HG02588 (cell line): ENCODE results near the gene ADPRHL1.

Experiments
- ATAC-seq: cut with Tn5 transposase; IDR thresholded peaks from one replicate; pipeline ENCODE4 v1.9.1; 2021; ENCODE audit warnings: mild to moderate bottlenecking, moderate library complexity; ENCODE audit not compliant: unreplicated experiment

The ADPRHL1 gene

DNA sequence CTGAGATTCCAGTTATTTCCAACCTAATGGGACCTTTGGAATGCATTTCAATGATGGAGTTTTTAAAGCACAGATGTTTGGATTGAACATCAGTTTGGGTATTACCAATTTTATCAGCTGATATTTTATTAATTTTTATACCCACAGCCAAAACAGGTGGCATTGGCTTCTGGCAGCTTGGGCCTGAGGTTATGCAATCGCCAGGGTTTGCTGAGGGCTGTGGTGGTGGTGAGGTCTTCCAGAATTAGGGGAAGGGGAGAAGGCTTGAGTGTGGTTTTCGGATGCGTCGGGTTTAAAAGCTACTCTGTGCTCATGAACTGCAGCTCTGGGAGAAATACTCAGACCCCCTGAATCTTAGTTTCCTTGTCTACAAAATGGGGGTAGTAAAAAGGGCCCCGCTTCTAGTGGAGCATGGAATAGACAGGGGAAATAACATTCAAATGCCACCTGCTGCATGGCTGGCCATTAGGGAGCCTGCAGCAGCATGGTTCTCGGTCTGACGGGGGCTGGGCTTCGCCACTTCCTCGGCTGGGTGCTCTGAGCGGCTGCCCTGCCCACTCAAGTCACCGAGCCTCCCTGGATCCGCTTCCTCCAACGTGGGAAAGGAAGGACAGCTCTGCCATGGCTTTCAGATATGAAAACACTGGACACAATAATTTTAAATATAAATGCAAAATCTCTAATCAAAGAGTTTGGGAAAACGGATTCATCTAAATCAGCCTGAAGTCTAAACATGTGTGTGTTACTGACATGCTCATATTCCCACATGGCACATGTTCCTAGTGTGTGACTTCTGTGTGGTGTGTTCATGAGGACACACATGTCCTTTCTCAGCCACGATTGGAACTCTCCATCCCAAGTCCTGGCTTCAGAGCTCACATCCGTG is 35.2 kb downstream of the ADPRHL1 start:
- ATAC-seq: no peak

GRCh38 chr13:113417008-113417751 is 36.1 kb downstream of the ADPRHL1 start:
- no peak for ATAC-seq

- ATAC-seq: no peak
Measured at GRCh38 chr13:113415825-113416224, 37.5 kb downstream of the ADPRHL1 start.

DNA sequence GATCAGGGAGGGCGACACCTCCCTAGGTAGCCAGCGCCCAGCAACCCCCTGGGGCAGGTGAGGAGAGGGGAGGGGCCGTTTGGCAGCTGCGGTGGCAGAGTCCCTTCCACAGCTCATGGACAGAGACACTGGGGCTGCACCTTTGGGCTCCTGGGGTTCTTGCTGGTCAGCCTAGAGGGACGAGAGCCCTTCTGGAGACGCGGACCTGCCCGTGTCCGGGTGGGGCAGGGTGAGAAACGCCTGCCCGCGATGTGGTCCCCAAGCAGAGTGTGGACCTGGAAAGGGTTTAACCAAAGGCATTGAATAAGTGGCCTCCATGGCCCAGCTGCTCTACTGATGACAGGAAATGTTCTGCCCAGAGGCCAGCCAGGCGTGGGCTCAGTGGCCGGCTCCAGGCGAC is 38.3 kb downstream of the ADPRHL1 start:
- ATAC-seq: no peak

DNA sequence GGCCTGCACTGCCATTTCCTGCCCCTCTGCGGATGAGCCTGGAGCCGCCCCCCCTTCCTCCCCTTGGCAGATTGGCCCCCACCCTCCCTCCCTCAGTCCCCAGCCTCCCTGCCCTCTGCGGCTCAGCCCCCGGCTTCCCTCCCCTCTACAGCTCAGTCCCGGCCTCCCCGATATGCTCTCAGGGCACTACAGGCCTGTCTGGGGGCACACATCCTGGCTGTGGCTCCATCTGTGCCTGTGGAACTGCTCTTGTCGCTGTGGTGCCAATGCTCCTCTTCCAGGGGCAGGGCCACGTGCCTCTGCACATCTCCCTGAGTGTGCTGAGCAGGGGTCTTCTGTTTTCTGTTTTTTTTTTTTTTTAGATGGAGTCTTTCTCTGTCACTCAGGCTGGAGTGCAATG is 39.0 kb downstream of the ADPRHL1 start:
- ATAC-seq: no peak

DNA sequence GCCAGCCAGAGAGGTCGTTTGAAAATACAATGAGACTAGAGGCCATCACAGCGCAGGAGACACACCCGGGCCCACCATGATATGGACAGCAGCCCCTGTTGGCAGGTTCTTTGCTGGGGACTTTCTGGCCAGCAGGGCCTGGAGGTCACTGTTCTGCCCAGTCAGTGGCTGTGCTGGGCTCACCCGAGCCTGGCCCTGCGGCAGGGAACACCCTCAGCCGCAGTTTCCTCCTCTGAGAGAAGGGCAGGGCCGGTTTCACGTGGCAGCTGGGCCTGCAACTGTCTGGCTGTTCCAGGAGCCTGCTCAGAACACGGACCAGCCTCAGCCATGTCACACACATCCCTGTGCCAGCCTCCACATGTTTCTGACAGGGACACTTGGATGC is 39.4 kb downstream of the ADPRHL1 start:
- ATAC-seq: no peak

DNA sequence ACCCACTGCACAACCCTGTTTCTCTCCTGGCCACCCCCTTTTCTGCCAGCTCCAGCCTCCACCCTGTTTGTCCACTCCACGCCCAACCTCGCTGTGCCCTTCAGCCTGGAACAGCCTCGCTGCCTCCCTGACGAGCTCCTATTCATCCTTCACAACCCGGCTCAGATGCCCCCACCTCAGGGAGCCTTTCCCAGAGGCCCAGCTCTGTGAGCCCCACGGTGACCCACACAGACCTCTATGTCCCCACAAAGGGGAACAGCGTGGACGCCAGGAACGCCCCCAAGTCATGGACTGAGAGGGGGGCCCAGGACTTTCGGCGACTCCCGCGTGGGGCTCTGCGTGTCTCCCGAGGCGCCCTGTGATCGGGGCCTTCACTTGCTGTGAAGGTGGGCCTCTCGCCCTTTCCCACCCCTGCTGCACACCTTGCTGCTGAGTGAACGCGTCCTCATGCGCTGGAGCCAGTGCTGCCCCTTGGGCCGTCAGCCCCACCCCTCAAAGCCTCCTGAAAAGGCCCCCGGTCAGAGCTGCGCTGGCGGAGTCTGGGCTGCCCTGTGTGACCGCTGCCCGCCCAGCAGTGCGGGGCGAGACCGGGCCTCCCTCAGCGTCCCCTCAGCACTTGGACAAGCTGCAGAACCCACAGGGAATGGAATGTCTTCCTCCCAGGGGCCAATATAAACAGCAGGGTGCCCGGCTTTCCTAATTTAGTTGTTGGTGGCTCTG is 40.0 kb downstream of the ADPRHL1 start:
- ATAC-seq: no peak

- no peak for ATAC-seq
Measured at GRCh38 chr13:113412440-113412839, 40.8 kb downstream of the ADPRHL1 start.

DNA sequence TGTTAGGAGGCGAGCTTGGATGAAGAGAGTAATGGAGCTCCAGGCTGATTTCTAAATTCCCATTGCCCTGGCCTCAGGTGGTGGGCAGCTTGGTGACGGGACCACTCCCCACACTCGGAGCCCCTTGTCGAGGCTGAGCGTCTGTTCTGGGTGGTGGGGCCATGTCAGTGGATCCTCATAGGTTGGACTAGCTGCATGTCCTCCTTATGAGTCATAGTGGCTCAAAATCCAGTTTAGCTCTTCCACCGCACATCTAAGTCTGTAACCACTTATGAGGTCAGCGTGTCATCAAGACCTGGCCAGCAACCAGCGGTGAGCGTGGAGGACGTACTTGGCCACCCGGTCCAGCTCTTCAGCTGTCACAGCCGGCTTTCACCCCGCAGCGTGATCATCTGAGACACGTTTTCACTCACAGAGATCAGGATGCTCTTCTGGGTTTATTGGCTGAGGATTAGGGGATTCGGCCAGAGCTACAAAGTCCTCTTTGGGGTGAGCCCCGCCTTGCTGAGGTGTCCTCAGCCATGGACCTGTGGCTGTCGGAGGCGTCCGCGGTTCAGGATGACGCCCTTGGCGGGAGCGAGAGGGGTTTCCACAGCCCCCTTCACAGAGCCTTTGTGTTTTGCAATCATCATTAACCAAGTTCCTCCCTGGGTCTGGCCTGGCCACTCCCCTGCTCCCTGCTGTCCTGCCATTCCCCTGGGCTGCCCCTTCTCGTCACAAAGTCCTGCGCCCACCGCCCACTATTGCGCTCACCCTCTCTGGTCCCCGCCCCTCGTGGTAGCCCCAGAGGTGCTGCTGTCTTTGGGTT is 41.9 kb downstream of the ADPRHL1 start:
- no peak for ATAC-seq

DNA sequence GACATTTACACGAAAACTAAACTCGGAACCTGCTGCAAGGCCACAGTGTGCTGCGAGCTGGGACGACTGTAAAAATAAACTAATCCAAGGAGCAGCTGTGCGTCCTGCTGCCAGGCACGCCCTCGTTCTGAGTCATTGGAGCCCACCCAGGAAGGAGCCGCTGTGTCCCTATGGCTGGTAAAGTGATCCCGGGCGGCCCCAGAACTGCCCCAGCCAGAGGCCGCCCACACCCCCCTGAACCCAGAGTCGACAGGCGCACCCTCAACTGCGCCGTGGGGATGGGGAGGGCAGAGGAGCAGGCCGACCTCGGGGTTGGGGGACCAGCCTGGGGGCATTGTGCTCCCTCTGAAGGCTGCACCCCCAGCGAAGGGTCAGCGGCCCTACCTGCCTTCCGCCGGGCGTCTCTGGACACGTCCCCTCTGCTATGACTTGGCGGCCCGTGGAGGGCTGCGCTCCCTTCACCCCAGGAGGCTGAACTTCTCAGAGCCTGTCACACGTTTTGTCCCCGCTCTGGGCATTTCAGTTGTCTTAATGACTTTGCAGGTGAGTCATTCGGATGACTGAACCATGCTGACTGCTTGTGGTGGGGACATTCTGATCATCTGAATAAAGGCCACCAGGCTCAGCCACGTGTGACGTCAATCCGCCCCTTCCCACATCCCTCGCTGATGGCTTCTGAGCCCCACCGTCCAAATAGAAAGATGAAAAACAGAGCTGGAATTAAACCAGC is 42.7 kb downstream of the ADPRHL1 start:
- no peak for ATAC-seq

DNA sequence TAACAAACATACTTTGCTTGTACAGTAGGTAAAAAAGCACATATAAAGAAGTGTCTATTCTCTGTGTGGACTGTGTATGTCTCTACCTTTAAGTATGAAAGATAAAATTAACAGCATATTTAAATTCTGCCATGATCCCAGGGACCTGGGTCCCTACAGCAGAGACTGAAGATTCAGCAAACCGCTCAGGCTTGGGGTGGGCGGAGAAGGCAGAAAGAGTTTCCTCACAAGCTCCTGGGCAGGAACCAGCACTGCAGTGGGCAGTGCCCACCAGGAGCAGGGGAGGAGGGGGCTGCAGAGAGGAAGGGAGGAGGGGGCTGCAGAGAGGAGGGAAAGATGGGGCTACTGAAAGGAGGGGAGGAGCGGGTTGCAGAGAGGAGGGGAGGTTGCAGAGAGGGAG is 44.7 kb downstream of the ADPRHL1 start:
- no peak for ATAC-seq

- ATAC-seq: no peak
Measured at GRCh38 chr13:113407531-113408393, 45.5 kb downstream of the ADPRHL1 start.

DNA sequence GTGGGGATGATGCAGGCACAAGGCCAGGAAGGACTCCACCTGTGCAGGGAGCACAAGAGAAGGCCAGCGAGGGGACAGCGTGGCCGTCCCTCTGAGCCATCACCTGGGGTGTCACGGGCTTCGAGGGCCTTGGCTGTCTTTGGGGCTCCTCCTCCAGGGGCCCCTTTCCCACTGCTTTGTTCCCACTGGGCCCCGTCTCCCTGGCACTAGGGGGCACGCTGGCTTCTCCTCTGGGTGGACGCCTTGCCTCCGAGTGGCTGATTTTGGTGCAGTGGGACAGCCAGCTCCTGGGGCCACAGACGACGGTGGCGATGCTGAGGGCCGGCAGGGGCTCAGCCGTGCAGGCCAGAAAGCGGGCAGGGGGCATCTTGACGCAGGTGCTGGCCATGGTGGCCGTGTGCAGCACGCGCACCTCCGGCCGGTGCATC is 46.2 kb downstream of the ADPRHL1 start:
- no peak for ATAC-seq

DNA sequence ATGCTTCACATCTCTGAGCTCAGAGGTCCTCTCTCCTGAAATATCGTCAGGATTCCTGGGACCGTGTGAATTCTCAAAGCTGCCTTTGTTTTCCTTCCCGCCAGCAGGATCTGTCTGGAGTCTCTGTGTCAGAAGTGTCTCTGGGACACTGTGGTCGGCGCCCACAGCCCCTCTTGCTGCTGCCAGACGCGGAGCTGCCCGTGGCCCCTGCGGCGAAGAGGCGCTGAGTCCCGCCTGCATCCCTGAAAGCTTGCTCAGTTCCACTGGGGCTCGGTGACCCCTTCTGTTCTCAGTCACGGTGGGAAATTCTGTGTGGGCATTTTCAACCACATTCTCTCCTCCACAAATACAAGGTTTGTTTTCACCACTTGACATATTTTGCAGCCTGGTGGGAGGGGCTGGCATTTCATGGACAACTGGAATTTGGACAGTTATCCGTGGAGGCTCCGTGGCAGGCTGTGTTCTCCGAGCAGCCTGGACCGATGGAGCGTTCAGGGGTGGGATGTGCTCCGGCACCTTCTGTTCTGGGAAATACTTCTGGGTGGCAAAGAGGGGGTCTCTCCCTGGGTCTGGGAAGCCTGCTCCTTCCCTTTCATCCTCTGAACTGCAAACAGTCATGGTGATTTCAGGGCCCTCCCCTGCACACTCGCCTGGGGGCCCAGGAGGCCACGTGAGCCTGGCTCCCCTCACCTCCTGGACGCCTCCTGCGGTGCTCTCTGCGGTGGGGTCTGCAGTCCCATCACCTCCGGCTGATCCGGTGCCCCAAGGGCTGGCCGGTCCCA is 46.8 kb downstream of the ADPRHL1 start:
- no peak for ATAC-seq

DNA sequence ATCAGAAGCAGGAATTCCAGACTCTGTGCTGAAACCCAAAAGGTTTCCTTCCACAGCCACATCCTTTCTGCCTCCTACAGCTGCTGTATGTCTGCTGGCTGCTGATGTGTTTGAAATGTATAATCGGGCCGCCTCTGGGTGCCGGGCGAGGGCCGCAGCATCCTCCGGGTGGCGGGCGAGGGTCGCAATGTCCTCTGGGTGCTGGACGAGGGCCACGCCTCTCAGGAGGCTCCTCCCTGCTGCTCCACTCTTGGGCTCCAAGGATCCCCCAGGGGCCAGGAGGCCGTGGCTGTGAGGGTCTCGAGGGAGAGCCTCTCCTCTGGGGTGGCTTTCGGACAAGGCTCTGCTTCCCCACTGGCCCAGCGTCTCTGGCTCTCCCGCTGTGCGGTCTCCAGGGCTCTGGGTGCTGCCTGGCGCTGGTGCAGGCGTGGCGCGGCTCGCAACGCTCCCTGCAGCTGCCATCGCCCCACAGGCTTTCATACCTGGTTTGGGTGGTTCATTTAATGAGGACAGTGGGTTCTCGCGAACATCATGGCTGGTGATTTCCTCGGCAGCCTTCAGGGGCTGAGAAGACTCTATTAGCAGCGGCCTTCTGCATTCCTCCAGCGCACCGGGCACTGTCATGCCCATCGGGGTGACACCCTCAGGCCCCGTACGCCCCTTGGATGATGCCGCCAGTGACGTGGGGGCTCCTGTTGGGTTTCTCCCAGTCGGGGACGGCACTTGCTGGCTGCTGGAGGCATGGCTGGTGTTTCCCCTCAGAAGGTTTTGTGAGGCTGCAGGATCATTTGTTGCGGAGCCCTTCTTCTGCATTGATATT is 47.6 kb downstream of the ADPRHL1 start:
- ATAC-seq: no peak

GRCh38 chr13:113404723-113405471 is 48.4 kb downstream of the ADPRHL1 start:
- ATAC-seq: no peak

DNA sequence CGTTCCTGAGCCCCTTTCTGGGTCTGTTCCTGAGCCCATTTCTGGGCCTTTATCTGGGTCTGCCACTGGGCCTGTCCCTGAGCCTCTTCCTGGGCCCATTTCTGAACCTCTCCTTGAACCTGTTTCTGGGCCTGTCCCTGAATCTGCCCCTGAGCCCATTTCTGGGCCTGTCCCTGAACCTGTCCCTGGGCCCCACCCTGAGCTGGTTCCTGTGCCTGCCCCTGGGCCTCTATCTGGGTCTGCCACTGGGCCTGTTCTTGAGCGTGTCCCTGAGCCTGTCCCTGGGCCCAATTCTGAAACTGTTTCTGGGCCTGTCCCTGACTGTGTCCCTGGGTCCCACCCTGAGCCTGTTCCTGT is 48.9 kb downstream of the ADPRHL1 start:
- no peak for ATAC-seq
